HepG2 (cell line): ENCODE results near the gene ATF6. TPM values are rescaled to one million over a fixed set of nuclear protein-coding genes. Genes with fewer than 3 reads are reported as not detected.

Source experiments
- ATAC-seq: fragments of 200-7000 bp; cut with Tn5 transposase; 3 replicates; pipeline ENCODE4 v1.9.1; 2020; ENCODE audit warnings: mild to moderate bottlenecking, moderate library complexity
- BruUV-seq: library from RNA; stranded (reverse); fragments of 400-500 nt; replicated peaks from 2 replicates; lab custom pipeline; 2021; lab: Mats Ljungman, UMichigan
- CTCF ChIA-PET: fragments of 300-600 bp; formaldehyde crosslinking; extraction: SDS; loops from one replicate; lab custom pipeline; 2021; ENCODE audit warnings: low total read pairs, inconsistent platforms, low intra/inter-chr PET ratio; lab: Yijun Ruan, JAX
- POLR2A ChIA-PET: fragments of 350-600 bp; sonication (Branson Sonifier 250); formaldehyde crosslinking; loops from one replicate; lab custom pipeline; 2020; ENCODE audit warnings: antibody characterized with exemption, inconsistent platforms; lab: Yijun Ruan, JAX
- DNase-seq: peaks from one replicate; pipeline ENCODE4 v3.0.0-alpha.2; 2015; ENCODE audit warnings: low spot score
- FAIRE-seq: peaks from 3 replicates; lab custom pipeline; 2011; peaks lifted over from hg19 to GRCh38; lab: Jason Lieb, UNC
- H2AFZ ChIP-seq: one replicate; pipeline ENCODE4 v1.6.1; 2011; ENCODE audit warnings: low read length, inconsistent platforms
- H3K27ac ChIP-seq: fragments of 300-600 bp; 3 replicates; pipeline ENCODE4 v1.8.0; 2011; ENCODE audit warnings: mixed run types, mild to moderate bottlenecking, mixed read lengths, low read length, inconsistent platforms; ENCODE audit not compliant: insufficient read depth; ENCODE audit errors: extremely low read length
- H3K27me3 ChIP-seq, 2 experiments: fragments of 200-600 bp in 1 of 2; 2 replicates in 1 of 2; 3 replicates in 1 of 2; pipeline versions ENCODE4 v1.6.0 to v1.8.0; 2011; ENCODE audit warnings: low read length in 2 of 2, mild to moderate bottlenecking in 2 of 2, moderate library complexity in 2 of 2, inconsistent platforms in 1 of 2; ENCODE audit not compliant: insufficient read depth in 2 of 2, control insufficient read depth in 1 of 2
- H3K36me3 ChIP-seq, 2 experiments: fragments of 200-600 bp in 1 of 2; replicated peaks in 1 of 2; 2 replicates in 1 of 2; 3 replicates in 1 of 2; pipeline versions ENCODE4 v1.5.1 to v1.8.0; 2011; ENCODE audit warnings: low read length in 2 of 2, inconsistent platforms in 1 of 2; ENCODE audit not compliant: insufficient read depth in 2 of 2, control insufficient read depth in 1 of 2
- H3K4me1 ChIP-seq: 2 replicates; pipeline ENCODE4 v1.5.1; 2012; ENCODE audit warnings: low read length, inconsistent platforms; ENCODE audit not compliant: insufficient read depth
- H3K4me2 ChIP-seq: 2 replicates; pipeline ENCODE4 v1.6.0; 2011; ENCODE audit warnings: low read depth, low read length, inconsistent platforms
- H3K4me3 ChIP-seq, 3 experiments: fragments of 200-600 bp in 1 of 3; sonication (generic), shearing (Covaris generic) in 1 of 3; replicated peaks in 1 of 3; 2 replicates each; pipeline ENCODE4 v1.5.1; 2011 to 2016; ENCODE audit warnings: low read length in 3 of 3, inconsistent platforms in 2 of 3, low read depth in 2 of 3, mild to moderate bottlenecking in 2 of 3, control low read depth in 1 of 3, mixed read lengths in 1 of 3; ENCODE audit not compliant: insufficient read depth in 1 of 3
- H3K79me2 ChIP-seq: one replicate; pipeline ENCODE4 v1.6.1; 2011; ENCODE audit warnings: low read length, inconsistent platforms; ENCODE audit not compliant: insufficient read depth
- H3K9ac ChIP-seq: 2 replicates; pipeline ENCODE4 v1.6.0; 2011; ENCODE audit warnings: mild to moderate bottlenecking, low read depth, low read length, inconsistent platforms; ENCODE audit not compliant: insufficient read depth
- H3K9me3 ChIP-seq: 2 replicates; pipeline ENCODE4 v1.5.1; 2012; ENCODE audit warnings: mild to moderate bottlenecking, low read length
- H4K20me1 ChIP-seq: 2 replicates; pipeline ENCODE4 v1.6.0; 2011; ENCODE audit warnings: inconsistent platforms, mild to moderate bottlenecking, low read length, moderate library complexity; ENCODE audit not compliant: insufficient read depth
- FOXJ3 ChIP-seq: sonication (generic); formaldehyde crosslinking; IDR thresholded peaks from 2 replicates; pipeline ENCODE4 v1.4.0; 2020; ENCODE audit warnings: missing genetic modification reagents, mild to moderate bottlenecking, borderline replicate concordance
- ISL2 ChIP-seq: sonication (generic); formaldehyde crosslinking; IDR thresholded peaks from 2 replicates; pipeline ENCODE4 v1.5.0; 2020; ENCODE audit warnings: missing genetic modification reagents
- REXO4 ChIP-seq: sonication (generic); formaldehyde crosslinking; IDR thresholded peaks from 2 replicates; pipeline ENCODE4 v1.8.0; 2022; ENCODE audit warnings: missing genetic modification reagents, mild to moderate bottlenecking, borderline replicate concordance
- SALL1 ChIP-seq: sonication (generic); formaldehyde crosslinking; IDR thresholded peaks from 2 replicates; pipeline ENCODE4 v1.8.0; 2022; ENCODE audit warnings: mild to moderate bottlenecking, missing genetic modification reagents
- SKIL ChIP-seq: sonication (generic); formaldehyde crosslinking; IDR thresholded peaks from 2 replicates; pipeline ENCODE4 v1.8.0; 2022; ENCODE audit warnings: missing genetic modification reagents, mild to moderate bottlenecking, moderate library complexity, borderline replicate concordance
- ZNF691 ChIP-seq: sonication (generic); formaldehyde crosslinking; IDR thresholded peaks from 2 replicates; pipeline ENCODE4 v1.4.0; 2020; ENCODE audit warnings: missing genetic modification reagents, low read depth, mild to moderate bottlenecking, borderline replicate concordance
- WGBS: methylation state at CpG from one replicate; pipeline ENCODE4 v1.1.6; 2017; ENCODE audit warnings: low lambda C conversion rate; 5-methylcytosine and 5-hydroxymethylcytosine counted together
- in situ Hi-C: cut with HindIII; loops from 2 replicates; pipeline ENCODE4 v1.10.0; 2017; ENCODE audit warnings: low pct_unique_long_range_greater_than_20kb; ENCODE audit not compliant: extremely low pct_ligation_motif_present
- intact Hi-C: fragments of 100-400 bp; cut with micrococcal nuclease; formaldehyde crosslinking; loops from one replicate; pipeline ENCODE4 v1.10.0; 2022; ENCODE audit not compliant: unreplicated experiment
- polyA plus RNA-seq, 8 experiments: library from polyadenylated mRNA; depleted of rRNA in 3 of 8; stranded (reverse) in 7 of 8; unstranded in 1 of 8; fragments of >200 nt; fragmentation: Illumina TruSeq in 4 of 8; extraction: Trizol in 4 of 8; gene quantifications; 2 replicates each; pipeline versions ENCODE4 v1.2.1 to v1.2.3, GENCODE V29; 2011 to 2016; ENCODE audit warnings: low read depth in 4 of 8, missing spikeins in 1 of 8, mixed read lengths in 1 of 8; ENCODE audit not compliant: insufficient read depth in 1 of 8
- total RNA-seq, 5 experiments: library from RNA; depleted of rRNA; stranded (reverse); fragments of >200 nt; fragmentation: Illumina TruSeq; extraction: Trizol; gene quantifications; 2 replicates each; pipeline ENCODE4 v1.2.3, GENCODE V29; 2016; ENCODE audit warnings: low read depth in 1 of 5

ATF6 gene
- total and polyA plus RNA-seq, 2 of the 13 experiments (the other 11 are each of a cell fraction or from before 2014, with no cell fraction given): 13.2 to 14.5 TPM

- no peak overlapping the region for H3K4me3 ChIP-seq
- intact Hi-C loops: no loop called here
- H3K27ac ChIP-seq: no peak overlapping the region
- ATAC-seq: no peak
- in situ Hi-C loops: no loop called here
- CTCF ChIA-PET: no interaction called here
- no TSS peak for BruUV-seq
- H3K79me2 ChIP-seq: no peaks in the 10 kb centered on the region
- POLR2A ChIA-PET: no interaction called here
- DNase-seq: no peak
- H4K20me1 ChIP-seq: no peaks in the 10 kb centered on the region
- no peaks in the 10 kb centered on the region for H3K9me3 ChIP-seq
- H3K4me1 ChIP-seq: peaks cover 5% of the 10 kb centered on the region; the same call in 1 of the 2 replicates
- H3K27me3 ChIP-seq: no peaks in the 10 kb centered on the region
- TF ChIP-seq ZNF691 (CRISPR knock-in tag) (no peak), REXO4 (no peak), SKIL (CRISPR knock-in tag) (no peak), FOXJ3 (CRISPR knock-in tag) (no peak), ISL2 (CRISPR knock-in tag) (no peak), SALL1 (CRISPR knock-in tag) (no peak)
- no peak overlapping the region for H2AFZ ChIP-seq
- no peak overlapping the region for H3K9ac ChIP-seq
- 96% methylated on average over 4 of the region's 4 CpGs for WGBS
- FAIRE-seq: no peak
- H3K36me3 ChIP-seq: peaks cover 0 to 22% of the 10 kb centered on the region in 2 experiments; a peak in 3 of 5 replicates
- H3K4me2 ChIP-seq: no peak overlapping the region
Observed at GRCh38 chr1:161817176-161817730, 51.1 kb downstream of the ATF6 start.
